GM21786 (cell line): ENCODE measurements around the gene LGI4.

ENCODE experiments used
- ATAC-seq: cut with Tn5 transposase; IDR thresholded peaks from one replicate; pipeline ENCODE4 v1.9.1; 2021; ENCODE audit not compliant: unreplicated experiment

LGI4 gene

DNA sequence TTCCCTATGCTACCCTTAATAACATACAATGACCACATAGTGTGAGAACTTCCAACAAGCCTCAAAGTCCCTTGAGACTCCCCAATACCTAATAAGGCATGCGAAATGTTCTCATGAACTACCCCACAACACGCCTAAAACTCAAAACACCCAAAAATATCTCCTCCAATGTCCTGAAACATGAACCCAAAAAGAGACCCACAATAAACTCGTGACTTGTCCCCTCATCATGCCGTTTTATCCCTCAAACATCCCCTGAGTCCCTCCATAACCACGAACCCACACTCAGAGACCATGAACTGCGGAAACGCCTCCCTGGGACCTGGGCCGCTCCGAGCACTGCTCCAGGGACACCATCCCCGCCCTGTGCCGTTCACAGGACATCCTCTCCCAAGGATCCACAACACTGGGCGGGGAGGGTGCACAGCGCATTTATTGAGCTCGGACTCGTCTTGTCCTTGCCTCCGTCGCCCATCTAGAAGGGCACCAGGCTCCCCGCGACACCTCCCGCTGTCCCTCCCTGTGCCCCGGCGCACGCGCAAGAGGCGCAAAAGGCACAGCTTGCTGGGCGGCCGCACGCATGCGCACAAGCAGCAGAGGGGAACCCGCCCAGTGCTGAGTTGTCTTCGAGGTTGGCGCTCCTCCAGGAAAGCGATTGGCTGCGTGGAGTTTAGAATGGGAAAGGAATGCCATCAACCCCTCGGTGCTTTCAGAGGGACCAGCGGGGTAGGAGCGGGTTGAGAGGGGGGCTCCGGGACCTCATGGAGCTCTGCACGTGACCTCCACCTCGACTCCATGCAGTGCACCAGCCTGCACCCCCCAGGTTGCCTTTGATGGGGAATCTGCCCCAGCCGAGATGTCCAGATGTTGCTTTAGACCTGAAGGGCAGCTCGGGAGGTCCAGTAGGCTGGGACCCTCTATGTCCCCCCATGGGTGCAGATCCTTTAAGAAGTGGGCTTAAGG lies 10.5 kb downstream of the LGI4 start:
- ATAC-seq = no peak

DNA sequence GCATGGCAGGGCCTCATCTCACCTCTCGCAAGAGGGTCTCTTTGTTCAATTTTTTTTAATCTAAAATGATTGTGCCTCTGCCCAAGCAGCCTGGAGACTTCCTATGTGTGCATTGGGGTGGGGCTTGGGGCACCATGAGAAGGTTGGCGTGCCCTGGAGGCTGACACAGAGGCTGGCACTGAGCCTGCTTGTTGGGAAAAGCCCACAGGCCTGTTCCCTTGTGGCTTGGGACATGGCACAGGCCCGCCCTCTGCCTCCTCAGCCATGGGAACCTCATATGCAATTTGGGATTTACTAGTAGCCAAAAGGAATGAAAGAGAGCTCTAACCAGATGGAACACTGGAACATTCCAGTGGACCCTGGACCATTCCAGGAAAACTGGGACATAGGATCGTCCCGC lies 11.3 kb downstream of the LGI4 start:
- ATAC-seq = no peak

DNA sequence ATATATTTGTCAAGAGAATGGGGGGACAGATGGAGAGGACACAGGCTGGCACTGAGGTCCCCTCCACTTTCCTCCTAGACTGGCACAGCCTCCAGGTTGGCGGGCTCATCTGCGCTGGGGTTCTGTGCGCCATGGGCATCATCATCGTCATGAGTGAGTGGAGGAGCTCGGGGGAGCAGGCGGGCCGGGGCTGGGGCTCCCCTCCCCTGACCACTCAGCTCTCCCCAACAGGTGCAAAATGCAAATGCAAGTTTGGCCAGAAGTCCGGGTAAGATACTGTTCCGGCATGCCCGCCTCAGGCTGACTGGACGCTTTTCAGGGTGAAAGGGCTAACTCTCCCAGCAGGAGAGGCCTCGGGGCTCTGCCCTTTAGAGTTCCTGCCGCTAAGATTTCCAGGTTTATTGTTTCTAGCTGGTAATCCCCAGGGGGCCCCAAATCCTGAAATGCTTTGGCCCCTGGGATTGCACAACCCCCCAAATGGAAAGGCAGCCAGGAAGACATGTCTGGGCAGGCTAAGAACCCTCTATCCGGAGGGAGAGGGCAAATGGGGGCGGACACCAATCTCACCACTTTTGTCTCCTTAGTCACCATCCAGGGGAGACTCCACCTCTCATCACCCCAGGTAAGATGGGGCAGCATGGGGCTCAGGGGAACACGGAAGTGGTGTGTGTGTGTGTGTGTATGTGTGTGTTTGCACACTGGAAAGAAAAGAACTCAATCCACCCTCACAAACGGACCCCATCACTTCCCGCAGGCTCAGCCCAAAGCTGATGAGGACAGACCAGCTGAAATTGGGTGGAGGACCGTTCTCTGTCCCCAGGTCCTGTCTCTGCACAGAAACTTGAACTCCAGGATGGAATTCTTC lies 11.9 kb downstream of the LGI4 start:
- ATAC-seq = no peak

DNA sequence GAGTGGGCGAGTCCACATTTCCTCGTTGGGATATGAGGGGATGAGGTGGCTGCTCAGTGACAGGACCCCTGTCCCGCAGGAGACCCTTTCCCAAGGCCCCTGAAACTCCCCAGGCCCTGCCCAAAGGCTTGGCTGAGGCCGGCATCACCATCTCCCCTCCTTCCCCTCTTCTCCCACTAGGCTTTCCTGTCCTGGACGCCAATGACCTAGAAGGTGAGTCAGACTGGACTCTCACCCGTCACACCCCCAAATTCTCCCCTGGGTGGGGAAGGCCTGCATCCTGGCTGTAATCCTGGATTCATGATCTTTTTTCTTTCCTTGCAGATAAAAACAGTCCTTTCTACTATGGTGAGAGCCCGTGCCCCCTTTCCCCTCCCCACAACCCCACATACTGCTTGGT lies 14.0 kb downstream of the LGI4 start:
- no peak for ATAC-seq

DNA sequence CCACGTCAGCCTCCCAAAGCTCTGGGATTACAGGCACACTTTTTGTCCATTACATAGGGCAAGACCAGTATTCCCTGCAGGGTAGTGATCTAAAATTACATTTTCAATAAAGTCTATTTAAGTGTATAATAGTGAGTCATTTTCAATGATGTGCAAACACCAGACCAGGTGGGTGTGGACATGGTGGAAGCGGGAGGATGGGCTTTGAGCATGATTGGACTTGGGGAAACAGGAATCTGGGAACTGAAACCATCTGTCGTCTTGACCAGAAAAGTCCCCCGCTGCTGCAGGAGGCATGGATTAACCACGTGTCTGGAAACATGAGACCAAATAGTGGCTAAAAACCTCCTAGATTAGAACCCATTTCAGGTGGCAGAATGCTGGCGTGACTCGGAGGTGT lies 14.4 kb downstream of the LGI4 start:
- ATAC-seq = no peak

DNA sequence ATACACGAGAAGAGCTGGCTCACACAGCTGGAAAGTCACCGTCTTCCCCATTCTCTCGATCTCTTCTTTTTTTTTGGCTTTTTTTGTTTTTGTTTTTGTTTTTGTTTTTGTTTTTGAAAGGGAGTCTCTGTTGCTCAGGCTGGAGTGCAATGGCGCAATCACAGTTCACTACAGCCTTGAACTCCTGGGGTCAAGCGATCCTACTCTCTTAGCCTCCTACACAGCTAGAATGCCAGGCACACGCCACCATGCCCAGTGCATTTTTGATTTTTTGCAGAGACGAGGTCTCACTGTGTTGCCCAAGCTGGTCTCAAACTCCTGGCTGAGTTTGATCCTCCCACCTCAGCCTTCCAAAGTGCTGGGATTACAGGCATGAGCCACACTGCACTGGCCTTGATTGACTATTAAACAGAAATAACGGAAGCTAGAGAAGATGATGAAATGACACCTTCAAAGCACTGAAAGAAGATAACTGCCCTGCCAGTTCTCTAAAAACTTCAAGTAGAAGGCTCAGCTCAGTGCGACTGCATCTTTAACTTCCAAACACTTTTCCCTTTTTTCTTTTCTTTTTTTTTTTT lies 15.2 kb downstream of the LGI4 start:
- ATAC-seq = no peak

DNA sequence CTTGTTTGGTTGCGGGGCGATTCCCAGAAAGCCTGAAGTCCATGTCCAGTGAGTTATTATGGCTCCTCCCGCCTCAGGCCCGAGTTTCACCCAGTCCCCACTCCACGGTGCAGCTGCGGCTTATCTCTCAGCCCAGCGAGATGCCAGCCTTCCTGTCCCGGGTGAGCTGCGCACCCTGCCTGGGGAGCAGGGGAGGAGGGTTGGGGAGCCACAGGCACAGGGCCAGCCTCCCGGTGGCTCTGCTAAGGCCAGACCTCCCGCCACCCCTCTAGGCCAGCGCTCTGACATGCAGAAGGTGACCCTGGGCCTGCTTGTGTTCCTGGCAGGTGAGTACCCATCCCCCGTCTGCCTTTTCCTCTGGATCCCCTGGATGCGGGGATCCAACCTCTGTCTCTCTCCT lies 15.8 kb downstream of the LGI4 start:
- no peak for ATAC-seq

DNA sequence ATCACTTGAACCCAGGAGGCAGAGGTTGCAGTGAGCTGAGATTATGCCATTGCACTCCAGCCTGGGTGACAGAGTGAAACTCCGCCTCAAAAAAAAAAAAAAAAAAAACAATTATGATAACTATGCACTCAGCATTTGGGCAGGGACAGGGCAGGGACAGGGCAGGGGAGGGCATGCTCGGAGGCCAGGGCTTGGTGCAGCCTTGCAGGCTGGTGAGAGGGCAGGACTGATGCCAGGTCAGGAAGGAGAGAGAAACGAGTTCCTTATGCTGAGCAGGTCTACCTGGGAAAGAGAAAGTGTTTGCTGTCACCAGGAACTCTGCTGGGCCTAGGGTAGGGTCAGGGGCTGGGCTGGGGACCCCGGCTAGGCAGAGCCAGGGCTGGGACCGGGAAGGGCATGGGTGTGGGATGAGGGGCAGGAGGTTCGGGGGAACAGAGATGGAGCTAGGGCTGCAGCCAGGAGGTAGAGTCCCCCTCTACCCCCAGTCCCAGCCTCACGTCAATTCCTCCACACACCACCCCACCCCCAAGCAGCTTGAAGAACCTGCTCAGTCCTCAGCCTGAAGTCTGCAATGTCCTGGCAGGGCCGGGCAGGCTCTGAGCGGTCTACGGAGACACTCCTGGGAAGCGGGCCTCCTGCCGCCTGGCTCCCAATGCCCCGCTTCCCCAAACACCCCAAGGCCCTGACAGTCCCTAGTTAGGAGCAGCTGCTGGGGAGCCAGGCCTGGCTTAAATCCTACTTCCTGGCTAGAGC lies 16.4 kb downstream of the LGI4 start:
- no peak for ATAC-seq

DNA sequence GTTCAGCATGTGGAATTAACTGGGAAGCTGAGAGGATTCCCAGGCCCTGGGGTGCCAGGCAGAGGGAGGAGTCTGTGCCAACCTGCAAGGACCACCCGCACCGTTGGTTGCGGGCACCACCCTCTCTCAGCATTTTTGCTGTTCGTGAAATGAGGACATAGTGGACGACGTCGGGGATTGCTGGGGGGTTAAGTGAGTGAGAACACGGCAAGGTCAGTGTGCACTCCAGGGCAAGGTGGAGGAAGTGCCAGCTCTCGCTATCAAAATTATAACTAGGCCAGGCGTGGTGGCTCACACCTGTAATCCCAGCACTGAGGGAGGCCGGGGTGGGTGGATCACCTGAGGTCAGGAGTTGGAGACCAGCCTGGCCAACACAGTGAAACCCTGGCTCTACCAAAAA lies 17.1 kb downstream of the LGI4 start:
- ATAC-seq = no peak

DNA sequence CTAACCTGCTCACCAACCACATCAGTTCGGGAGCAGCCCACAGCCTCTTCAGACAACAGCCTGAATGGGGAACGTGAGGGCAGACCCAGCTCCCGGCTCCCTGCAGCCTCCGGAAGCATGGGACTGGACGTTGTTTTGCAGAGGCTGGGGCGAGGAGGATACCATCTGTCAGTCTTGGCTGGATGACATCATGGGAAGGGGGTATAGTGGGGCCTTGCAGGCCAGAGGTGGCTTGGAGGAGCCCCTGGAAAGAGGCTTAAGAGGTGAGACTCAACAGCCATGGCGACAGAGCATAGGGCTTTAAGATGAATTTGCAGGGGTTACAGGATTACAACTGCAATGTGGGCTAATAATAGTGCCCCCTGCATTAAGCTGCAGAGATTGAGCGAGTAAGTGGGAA lies 17.7 kb downstream of the LGI4 start:
- no peak for ATAC-seq

DNA sequence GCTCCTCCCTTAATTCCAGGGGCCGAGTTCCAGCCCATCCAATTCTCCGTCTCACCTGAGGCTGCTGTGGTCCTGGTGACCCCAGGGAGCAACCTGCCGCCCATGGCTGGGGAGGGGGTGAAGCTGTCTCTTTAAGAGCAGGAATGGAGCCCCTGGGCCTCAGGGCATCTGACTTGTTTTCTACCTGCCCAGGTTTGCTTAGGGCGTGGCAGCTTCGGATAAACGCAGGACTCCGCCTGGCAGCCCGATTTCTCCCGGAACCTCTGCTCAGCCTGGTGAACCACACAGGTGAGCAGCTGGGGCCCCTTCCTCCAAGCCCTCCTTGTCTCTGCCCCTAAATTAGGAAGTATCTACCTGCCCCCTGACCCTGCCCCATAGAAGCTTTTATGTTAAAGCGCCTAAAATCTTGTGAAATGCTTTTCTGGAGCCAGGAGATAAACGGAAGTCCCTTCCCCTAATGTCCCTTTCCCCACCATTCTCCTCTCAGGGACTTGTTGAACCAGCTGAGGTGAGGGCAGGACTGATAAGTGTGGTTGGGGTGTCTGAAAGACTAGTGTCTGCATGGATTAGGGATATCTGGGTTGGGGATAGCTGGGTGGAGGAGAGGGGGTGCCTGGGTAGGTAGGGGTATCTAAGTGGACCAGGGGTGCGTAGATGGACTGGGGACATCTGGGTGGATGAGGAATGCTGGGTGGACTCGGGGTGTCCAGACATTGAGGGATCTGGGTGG lies 18.6 kb downstream of the LGI4 start:
- ATAC-seq = no peak

DNA sequence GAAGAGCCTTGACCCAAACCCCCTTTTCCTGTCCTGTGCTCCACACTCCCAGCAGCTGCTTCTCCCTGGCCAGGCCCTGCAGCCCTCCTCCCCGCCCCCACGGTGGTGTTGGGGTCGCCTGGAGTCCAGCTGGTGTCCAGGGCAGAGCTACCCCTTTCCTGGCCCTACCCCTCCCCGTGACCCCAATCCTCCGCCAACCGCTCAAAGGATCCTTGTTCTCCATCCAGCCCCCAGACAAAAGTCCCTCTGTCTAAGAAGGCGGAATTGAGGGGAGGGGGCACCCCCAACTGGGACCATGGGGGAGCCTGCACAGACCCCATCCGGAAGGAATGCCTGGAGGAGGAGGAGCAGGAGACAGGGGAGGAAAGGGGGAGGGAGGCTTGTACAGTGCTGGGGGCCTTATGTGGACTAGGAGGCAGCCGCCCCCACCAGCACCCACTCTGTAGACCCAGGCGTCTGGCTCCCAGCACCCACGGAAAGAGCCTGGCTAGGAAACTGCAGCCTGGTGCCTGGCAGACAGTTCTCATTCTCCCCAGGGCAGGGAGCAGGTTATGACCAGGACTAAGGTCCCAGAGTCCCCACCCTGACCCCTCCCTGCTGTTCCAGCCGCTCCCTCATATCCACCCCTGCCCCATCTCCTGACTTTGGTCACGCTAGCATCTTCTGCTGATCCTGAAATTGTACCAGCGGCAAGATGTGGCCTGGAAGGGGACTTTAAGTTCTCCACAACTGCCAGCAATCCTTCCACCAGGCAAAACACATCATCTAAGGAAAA lies 19.5 kb downstream of the LGI4 start, which contains the start of gene FXYD3:
Gene FXYD3, plus strand, starts transcription at position 647 of the 775 bp plus-strand sequence. CDS start 3,554 bp downstream, outside the sequence.
- no peak for ATAC-seq

DNA sequence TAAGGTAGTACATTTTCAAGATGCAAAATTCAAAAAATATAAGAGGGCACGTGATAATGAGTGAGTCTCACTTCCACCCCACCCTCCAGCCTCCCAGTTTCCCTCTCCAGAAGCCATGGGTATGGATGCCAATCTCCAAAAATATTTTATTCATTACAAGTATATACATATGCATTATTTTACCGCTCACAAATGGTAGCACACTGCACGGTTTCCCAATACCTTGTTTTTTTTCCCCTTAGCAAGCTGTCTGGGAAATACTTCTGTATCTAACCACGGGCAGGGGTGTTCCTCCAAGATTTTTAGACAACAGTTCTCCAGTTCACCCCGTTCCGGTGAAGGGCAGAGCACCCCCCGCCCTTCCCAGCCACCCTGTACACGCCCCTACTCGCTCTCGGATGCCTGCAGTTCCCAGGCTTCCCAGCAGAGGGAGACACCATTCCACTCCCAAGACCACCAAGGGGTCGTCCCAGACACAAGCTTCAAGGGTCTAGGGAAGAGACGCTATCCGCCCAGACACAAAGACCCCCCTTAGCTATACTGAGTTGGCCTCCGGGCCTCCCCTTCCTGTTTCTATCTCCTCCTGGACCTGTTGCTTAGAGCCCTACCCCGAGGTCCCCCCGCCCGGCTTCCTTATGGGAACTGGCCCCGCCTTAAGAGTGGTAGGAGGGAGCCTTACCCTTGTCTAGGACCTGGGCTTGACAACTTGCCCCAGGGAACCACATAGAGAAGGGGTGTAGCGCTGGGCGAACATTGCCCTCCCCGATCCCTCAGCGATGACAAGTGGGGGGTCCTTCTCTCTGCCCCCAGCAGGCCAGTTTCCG lies 20.3 kb downstream of the LGI4 start:
- ATAC-seq = no peak

DNA sequence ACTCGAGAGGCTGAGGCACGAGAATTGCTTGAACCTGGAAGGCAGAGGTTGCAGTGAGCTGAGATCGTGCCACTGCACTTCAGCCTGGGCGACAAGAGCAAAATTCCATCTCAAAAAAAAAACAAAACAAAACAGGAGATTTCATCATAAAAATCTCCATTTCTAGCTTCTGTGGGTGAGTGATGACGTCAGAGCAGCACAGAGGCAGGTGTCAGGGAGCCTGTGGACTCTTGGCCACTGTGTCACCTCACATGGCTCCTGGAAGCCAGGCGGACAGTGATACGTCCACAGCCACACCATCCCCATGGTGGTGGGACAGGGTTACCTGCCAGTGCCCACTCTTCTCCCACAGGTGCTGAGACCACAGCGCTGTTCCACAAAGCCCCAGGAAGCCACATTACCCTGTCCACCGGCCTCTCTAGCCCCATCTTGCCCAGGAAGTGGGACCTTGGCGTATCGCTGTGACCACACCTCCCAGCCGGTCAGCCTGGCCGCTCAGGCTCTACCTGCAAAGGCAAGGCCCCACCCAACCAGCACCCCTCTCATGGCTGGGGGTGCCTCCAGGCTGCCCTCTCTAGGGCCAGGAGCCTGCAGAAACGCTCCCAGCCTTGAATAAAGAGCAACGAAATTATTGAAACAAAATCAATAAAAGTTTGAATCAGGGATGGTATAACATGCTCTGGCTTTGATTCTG lies 21.7 kb downstream of the LGI4 start:
- no peak for ATAC-seq

DNA sequence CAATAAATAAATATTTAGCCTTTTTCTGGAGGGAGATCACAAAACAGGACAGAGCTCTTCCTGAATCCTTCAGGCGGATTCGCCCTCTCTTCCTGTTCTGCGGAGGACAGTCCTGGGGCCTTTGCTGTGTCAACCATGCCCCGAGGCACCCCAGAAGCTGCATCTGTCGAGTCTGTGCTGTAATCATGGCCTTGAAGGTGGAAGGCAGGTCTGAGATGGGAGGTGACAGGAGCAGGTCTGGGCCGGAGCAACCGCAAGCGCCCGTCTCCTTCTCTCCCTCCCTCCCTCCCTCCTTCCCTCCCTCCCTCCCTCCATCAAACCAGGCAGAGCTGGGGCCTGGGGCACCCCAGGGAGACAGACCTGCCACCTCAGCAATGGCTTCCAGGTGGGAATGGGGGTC lies 23.9 kb downstream of the LGI4 start:
- ATAC-seq = no peak

DNA sequence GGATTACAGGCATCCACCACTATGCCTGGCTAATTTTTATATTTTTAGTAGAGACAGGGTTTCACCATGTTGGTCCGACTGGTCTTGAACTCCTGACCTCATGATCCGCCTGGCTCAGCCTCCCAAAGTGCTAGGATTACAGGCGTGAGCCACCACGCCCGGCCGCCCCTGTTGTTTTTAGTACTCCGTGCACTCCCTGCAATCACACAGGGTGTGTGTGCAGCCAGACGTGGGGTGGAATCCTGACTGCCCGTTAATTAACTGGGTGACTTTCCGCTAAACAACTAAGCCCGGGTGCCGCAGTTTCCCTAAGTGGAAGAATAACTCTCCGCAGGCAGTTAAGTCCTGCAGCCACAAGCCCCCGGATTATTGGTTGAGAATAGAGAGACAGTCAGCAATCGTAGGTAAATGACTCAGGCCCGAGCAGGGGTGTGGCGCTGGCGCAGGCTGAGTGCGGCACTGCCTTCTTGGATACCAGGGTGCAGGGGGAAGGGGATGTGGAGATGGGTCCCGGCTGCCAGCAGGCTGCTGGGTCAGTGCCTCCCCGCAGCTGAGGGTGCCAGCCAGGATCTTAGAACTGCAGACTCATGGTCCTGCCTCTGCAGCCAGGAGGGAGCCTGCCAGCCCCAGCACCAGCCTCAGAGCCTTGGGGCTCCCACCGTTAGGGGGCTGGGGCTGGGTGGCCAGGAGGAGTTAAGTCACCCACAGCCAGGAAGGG lies 25.3 kb downstream of the LGI4 start:
- no peak for ATAC-seq

DNA sequence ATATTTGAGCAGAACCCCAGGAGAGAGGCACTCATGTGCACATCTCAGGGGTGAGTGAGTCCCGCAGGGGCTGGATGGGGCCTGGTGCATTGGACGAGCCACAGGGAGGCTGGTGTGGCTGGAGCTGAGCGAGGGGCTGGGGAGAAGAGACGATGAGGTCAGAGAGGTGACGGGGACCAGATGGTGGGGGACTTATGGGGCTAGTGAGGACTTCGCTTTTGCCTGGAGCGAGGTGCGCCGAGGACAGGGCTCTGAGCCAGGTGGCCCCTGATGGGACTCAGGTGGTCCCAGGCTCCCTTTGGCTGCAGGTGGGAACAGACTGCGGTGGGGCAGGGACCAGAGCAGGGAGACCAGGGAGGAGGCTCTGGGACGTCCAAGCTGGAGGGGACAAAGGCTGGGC lies 26.1 kb downstream of the LGI4 start:
- no peak for ATAC-seq
